GM21529 (cell line): Measurements from ENCODE around the gene TM9SF4.

Source experiments
- ATAC-seq: cut with Tn5 transposase; IDR thresholded peaks from one replicate; pipeline ENCODE4 v1.9.1; 2021; ENCODE audit not compliant: unreplicated experiment

The TM9SF4 gene, protein sequence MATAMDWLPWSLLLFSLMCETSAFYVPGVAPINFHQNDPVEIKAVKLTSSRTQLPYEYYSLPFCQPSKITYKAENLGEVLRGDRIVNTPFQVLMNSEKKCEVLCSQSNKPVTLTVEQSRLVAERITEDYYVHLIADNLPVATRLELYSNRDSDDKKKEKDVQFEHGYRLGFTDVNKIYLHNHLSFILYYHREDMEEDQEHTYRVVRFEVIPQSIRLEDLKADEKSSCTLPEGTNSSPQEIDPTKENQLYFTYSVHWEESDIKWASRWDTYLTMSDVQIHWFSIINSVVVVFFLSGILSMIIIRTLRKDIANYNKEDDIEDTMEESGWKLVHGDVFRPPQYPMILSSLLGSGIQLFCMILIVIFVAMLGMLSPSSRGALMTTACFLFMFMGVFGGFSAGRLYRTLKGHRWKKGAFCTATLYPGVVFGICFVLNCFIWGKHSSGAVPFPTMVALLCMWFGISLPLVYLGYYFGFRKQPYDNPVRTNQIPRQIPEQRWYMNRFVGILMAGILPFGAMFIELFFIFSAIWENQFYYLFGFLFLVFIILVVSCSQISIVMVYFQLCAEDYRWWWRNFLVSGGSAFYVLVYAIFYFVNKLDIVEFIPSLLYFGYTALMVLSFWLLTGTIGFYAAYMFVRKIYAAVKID

DNA sequence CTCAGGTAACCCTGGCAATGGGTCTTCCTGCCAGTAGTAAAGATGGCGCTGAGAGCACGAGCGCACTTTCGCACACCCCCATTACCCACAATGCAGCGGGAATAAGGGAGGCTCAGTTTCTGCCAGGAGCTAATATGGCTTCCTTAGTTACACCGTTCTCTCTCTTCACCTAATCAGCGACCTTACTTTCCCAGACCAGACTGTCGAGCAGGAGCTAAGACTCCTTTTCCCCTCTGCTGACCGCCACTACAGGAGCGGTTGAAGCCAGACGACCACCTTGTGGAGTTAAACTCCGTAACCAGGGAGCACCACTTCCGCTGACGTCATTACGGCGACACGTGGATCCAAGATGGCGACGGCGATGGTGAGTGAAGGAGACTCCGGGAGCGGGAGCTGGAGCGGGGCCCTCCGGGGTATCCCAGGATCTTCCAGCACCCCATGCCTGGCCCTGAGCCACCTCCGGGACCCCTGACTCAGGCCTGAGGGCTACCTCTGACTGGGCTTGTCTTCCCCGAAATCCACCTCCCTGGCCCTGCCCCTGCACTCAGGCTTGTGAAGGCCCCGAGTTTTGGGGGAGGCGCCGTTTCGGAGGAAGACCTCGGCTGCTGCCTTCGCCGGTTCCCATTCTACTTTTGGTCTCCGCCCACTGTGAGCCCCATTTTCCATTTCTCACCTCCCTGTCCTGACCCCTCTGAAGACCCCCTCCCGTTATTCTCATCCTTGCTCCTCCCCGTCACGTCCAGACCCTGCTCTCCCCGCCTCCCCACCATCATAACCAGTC lies at the start of gene TM9SF4:
TSS of gene TM9SF4 (plus strand) at position 323 of the 781 bp plus-strand sequence. CDS start at position 350, 27 bp downstream.
- ATAC-seq: peak; percentile 85

- no peak for ATAC-seq
These were observed 46.7 kb upstream of the TM9SF4 start for GRCh38 chr20:32062776-32063170.

GRCh38 chr20:32063695-32064094 lies 45.8 kb upstream of the TM9SF4 start:
- no peak for ATAC-seq

DNA sequence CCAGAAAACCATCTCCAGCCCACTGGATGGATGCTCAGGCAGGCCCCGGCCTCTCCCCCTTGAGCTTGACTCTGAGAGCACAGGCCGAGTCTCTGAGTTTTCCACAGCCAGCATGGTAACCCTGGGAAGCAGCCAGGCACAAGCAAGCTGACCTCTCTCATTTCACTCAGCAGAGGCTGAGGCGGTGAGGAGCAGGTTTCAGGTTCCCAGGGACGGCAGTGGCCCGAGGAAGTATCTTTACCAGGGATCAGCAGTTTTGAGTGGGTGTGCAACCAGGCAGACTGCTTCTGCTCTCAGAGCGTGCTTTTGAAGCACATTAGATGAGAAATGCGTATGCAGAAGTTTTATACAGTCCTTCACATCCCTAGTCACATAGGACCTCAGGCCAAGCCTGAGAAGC lies 44.8 kb upstream of the TM9SF4 start:
- ATAC-seq: no peak

DNA sequence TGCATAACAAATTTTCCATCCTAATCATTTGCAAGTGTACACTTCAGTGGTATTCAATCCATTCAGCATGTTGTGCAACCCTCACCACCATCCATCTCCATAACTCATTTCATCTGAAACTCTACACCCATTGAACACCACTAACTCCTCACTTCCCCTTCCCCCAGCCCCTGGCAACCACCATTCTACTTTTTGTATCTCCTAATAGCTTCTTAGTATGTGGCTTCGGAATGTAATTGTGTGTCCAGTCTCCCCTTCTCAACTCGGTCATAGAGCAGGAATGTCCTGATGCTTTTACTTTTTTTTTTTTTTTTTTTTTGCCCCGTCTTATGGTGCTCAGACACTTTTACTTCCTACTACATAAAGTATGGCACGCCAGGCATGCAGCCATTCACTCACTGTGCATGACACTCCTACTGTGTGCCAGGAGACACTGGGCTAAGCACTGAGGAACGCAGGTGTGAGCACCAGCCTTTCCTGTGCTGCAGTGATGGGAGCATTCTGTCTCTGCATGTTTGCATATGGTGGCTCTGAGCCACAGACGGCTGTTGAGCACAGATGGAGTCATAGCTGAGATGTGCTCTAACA lies 42.2 kb upstream of the TM9SF4 start:
- no peak for ATAC-seq

- ATAC-seq: no peak
These were observed 41.3 kb upstream of the TM9SF4 start for GRCh38 chr20:32068174-32068573.

DNA sequence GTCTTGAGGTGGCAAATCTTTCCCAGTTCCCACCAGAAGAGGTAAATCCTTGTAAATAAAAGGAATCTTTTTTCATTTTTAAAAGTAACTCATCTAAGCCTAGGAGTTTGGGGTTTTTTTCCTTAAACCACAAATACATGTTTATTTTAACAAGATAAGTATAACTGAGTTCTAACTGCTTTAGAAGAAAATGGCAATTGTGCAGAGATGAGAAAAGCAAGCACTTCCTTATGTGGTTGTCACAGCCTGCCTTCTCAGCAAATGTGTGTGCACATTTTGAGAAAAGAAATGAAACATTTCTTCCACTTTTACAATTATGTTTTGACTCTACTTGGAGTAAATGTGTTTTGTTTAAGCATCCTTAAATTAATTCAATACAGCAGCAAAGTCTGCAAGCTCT lies 39.8 kb upstream of the TM9SF4 start:
- ATAC-seq: no peak

GRCh38 chr20:32070282-32070681 lies 39.2 kb upstream of the TM9SF4 start:
- ATAC-seq: no peak

- no peak for ATAC-seq
These were observed 38.8 kb upstream of the TM9SF4 start for GRCh38 chr20:32070690-32071213.

DNA sequence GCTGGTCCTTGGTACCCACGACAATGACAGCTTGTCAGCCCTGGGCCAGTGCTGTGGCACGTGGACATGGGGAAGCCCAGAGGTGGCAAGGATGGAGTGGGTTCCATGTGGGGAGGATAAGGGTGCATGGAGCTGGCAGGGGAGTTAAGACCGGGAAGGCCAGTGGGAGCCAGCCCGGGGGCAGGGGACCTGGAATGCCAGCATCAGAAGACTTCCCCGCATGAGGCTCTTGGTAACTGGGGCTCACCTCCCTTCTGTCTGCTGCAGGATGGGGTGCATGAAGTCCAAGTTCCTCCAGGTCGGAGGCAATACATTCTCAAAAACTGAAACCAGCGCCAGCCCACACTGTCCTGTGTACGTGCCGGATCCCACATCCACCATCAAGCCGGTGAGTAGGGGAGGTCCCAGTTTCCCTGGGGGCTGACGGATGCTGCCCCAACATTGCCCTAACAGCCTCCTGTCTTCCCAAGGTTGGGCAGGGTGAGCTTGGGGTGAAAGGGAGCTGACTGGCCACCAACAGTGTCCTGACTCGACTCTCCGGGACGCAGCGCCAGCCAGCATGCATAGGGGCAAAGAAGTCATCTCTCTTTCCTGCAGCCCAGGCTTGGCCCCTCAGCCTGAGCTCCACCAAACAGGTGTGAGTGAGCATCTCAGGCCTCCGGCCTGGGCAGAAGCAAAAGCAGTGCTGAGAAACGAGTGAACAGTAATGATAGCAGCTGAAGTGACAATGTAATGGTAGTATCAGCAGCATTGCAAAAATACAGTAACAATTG lies 37.9 kb upstream of the TM9SF4 start:
- no peak for ATAC-seq

GRCh38 chr20:32072168-32072750 lies 37.3 kb upstream of the TM9SF4 start:
- no peak for ATAC-seq

DNA sequence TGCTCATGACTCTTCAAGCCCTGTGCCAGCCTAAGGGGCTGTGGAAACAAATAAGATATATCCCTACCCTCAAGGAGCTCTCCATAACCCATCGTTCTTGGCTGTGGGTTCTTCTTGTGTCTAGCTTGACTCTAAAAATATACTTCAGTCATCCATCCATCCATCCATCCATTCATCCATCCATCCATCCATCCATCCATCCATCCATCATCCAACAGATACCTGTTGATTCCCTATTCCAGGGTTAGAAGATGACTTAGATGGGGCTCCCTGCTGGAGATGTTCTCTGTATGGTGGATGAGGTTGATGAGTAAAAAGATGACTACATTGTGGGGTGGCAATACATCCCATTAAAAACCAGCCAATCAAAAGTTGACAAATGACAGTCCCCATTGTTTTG lies 34.0 kb upstream of the TM9SF4 start:
- no peak for ATAC-seq

GRCh38 chr20:32077190-32077589 lies 32.3 kb upstream of the TM9SF4 start:
- ATAC-seq: no peak

DNA sequence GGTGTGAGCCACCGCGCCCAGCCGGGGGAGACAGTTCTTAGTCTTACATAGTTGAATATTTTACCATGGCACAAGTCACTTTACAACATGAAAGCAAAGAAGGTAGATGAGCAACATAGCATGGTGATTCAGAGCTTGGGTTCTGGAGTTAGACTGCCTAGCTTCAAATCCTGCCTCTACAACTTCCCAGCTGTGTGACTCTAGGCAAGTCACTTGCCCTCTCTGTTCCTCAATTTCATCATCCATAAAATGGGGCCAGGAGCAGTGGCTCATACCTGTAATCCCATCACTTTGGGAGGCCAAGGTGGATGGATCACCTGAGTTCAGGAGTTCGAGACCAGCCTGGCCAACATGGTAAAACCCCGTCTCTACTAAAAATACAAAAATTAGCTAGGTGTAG lies 31.2 kb upstream of the TM9SF4 start:
- no peak for ATAC-seq

GRCh38 chr20:32078791-32079190 lies 30.7 kb upstream of the TM9SF4 start:
- ATAC-seq: no peak

DNA sequence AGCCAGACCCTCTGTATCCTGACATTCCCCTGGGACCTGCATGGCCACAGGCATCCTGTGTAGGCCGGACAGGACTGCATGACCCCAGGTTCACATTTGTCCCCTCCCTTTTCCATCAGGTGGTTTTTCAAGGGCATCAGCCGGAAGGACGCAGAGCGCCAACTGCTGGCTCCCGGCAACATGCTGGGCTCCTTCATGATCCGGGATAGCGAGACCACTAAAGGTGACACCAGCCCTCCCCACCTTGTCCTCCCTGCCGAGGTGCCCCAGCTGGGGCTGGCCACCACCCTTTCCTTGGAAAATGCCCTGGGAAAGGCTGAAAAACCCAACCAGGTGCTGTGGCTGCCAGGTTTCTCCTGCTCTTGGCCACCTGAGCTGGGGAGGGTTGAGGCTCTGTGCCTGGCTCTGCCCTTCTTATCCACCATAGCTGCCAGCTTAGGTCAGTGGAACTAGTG lies 29.8 kb upstream of the TM9SF4 start:
- ATAC-seq: no peak

GRCh38 chr20:32080783-32081182 lies 28.7 kb upstream of the TM9SF4 start:
- no peak for ATAC-seq

DNA sequence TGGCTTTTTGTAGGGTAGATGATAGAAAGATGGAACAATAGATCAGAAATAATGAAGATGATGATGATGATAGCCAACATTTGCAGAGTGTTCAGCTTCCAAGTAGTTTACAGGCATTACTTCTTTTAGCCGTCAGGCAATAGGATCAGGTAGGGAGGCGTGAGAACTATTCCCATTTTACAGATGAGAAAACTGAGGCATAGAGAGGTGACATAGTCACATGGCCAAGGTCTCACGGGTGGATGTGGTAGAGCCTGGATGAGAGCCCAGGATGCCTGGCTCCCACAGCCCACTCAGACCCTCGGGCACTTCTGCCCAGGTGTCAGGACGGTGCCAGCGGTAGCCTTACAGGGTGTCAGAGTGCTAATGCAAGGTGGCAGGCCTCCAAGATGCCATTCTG lies 26.0 kb upstream of the TM9SF4 start:
- no peak for ATAC-seq

DNA sequence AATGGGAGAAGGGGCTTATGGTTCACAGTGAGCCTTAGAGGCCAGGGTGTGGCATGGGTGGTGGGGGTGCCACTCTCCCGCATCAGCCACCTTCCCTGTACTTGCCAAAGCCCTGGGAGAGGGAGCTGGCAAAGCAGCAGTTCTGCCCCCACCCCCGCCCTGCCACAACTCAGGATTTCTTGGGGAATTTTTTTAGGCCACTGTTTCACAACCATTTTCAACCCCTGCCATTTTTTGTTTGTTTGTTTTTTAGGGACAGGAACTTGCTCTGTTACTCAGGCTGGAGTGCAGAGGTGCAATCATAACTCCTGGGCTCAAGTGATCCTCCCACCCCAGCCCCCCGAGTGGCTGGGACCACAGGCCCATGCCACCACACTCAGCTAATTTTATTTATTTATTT lies 22.4 kb upstream of the TM9SF4 start:
- ATAC-seq: no peak

GRCh38 chr20:32088759-32089158 lies 20.8 kb upstream of the TM9SF4 start:
- no peak for ATAC-seq
